HepG2 (cell line): ENCODE measurements around the gene ERP44. TPM values are rescaled to one million over a fixed set of nuclear protein-coding genes. Genes with fewer than 3 reads are reported as not detected.

Experiments used
- ARID4A ChIP-seq: sonication (generic); formaldehyde crosslinking; IDR thresholded peaks from 2 replicates; pipeline ENCODE4 v1.5.0; 2020; ENCODE audit warnings: mild to moderate bottlenecking, missing genetic modification reagents, borderline replicate concordance
- DDIT3 ChIP-seq: sonication (generic); formaldehyde crosslinking; IDR thresholded peaks from 2 replicates; pipeline ENCODE4 v1.4.0; 2020; ENCODE audit warnings: mild to moderate bottlenecking, missing genetic modification reagents
- EED ChIP-seq: sonication (generic); formaldehyde crosslinking; IDR thresholded peaks from 2 replicates; pipeline ENCODE4 v1.5.0; 2020; ENCODE audit warnings: mild to moderate bottlenecking, missing genetic modification reagents
- ELF3 ChIP-seq: IDR thresholded peaks from 2 replicates; pipeline ENCODE4 v1.6.1; 2016; ENCODE audit warnings: missing genetic modification reagents, missing compliant biosample characterization
- ELK4 ChIP-seq: sonication (generic); formaldehyde crosslinking; IDR thresholded peaks from 2 replicates; pipeline ENCODE4 v1.9.0; 2021; ENCODE audit warnings: missing genetic modification reagents, borderline replicate concordance
- GMEB2 ChIP-seq: IDR thresholded peaks from 2 replicates; pipeline ENCODE4 v1.6.1; 2016; ENCODE audit warnings: missing biosample characterization, missing genetic modification reagents, low read depth
- KLF11 ChIP-seq: IDR thresholded peaks from 2 replicates; pipeline ENCODE4 v1.6.1; 2016; ENCODE audit warnings: missing compliant biosample characterization
- MXD3 ChIP-seq: IDR thresholded peaks from 2 replicates; pipeline ENCODE4 v1.6.1; 2016; ENCODE audit warnings: mild to moderate bottlenecking, missing biosample characterization, missing genetic modification reagents
- NFE2 ChIP-seq: sonication (generic); formaldehyde crosslinking; IDR thresholded peaks from 2 replicates; pipeline ENCODE4 v1.4.0; 2020; ENCODE audit warnings: missing genetic modification reagents
- PBX2 ChIP-seq: IDR thresholded peaks from 2 replicates; pipeline ENCODE4 v1.6.1; 2016; ENCODE audit warnings: control low read depth
- RCOR2 ChIP-seq: IDR thresholded peaks from 2 replicates; pipeline ENCODE4 v1.6.1; 2016; ENCODE audit warnings: missing biosample characterization, missing genetic modification reagents
- RFXANK ChIP-seq: IDR thresholded peaks from 2 replicates; pipeline ENCODE4 v1.6.1; 2016
- SRY ChIP-seq: sonication (generic); formaldehyde crosslinking; IDR thresholded peaks from 2 replicates; pipeline ENCODE4 v1.8.0; 2022; ENCODE audit warnings: mild to moderate bottlenecking, missing genetic modification reagents
- TOE1 ChIP-seq: sonication (generic); formaldehyde crosslinking; IDR thresholded peaks from 2 replicates; pipeline ENCODE4 v1.4.0; 2020; ENCODE audit warnings: mild to moderate bottlenecking, missing genetic modification reagents
- ZMYM2 ChIP-seq: sonication (generic); formaldehyde crosslinking; IDR thresholded peaks from 2 replicates; pipeline ENCODE4 v1.8.0; 2022; ENCODE audit warnings: mild to moderate bottlenecking, missing genetic modification reagents
- ZNF335 ChIP-seq: sonication (generic); formaldehyde crosslinking; IDR thresholded peaks from 2 replicates; pipeline ENCODE4 v1.4.0; 2020; ENCODE audit warnings: missing genetic modification reagents
- polyA plus RNA-seq, 8 experiments: library from polyadenylated mRNA; depleted of rRNA in 3 of 8; stranded (reverse) in 7 of 8; unstranded in 1 of 8; fragments of >200 nt; fragmentation: Illumina TruSeq in 4 of 8; extraction: Trizol in 4 of 8; gene quantifications; 2 replicates each; pipeline versions ENCODE4 v1.2.1 to v1.2.3, GENCODE V29; 2011 to 2016; ENCODE audit warnings: low read depth in 4 of 8, missing spikeins in 1 of 8, mixed read lengths in 1 of 8; ENCODE audit not compliant: insufficient read depth in 1 of 8
- total RNA-seq, 5 experiments: library from RNA; depleted of rRNA; stranded (reverse); fragments of >200 nt; fragmentation: Illumina TruSeq; extraction: Trizol; gene quantifications; 2 replicates each; pipeline ENCODE4 v1.2.3, GENCODE V29; 2016; ENCODE audit warnings: low read depth in 1 of 5

Gene ERP44
- total and polyA plus RNA-seq, 2 of the 13 experiments (the other 11 are each of a cell fraction or from before 2014, with no cell fraction given) = 8.9 to 13.8 TPM

GRCh38 chr9:100098046-100098886 lies 534 bp downstream of the ERP44 start (continued):
- TF ChIP-seq PBX2 (CRISPR knock-in tag) (no peak), DDIT3 (CRISPR knock-in tag) (no peak), SRY (CRISPR knock-in tag) (peak; percentile 31; the same call in 1 of the 2 replicates), ELF3 (CRISPR knock-in tag) (no peak), KLF11 (CRISPR knock-in tag) (no peak), ARID4A (no peak), NFE2 (CRISPR knock-in tag) (0 out of 2 replicates have a peak, but pooled peaks have one; percentile 10), RCOR2 (CRISPR knock-in tag) (no peak), ZNF335 (CRISPR knock-in tag) (no peak), MXD3 (CRISPR knock-in tag) (peak; percentile 19; the same call in 1 of the 2 replicates), EED (CRISPR knock-in tag) (0 out of 2 replicates have a peak, but pooled peaks have one; percentile 27), ZMYM2 (CRISPR knock-in tag) (no peak), ELK4 (CRISPR knock-in tag) (no peak), GMEB2 (CRISPR knock-in tag) (no peak), RFXANK (CRISPR knock-in tag) (no peak), TOE1 (no peak)
